Osteoblast (primary cell): ENCODE results near the gene PLXNA4. TPM values are rescaled to one million over a fixed set of nuclear protein-coding genes. Genes with fewer than 3 reads are reported as not detected.

ENCODE experiments used
- DNase-seq: peaks from one replicate; pipeline ENCODE4 v3.0.0; 2011; ENCODE audit warnings: low spot score, mixed read lengths; ENCODE audit not compliant: insufficient read length; ENCODE audit errors: missing footprints
- H2AFZ ChIP-seq: 2 replicates; pipeline ENCODE4 v1.6.0; 2011; ENCODE audit warnings: mild to moderate bottlenecking, low read length
- H3K27ac ChIP-seq: 2 replicates; pipeline ENCODE4 v1.5.1; 2011; ENCODE audit warnings: mild to moderate bottlenecking, low read depth, low read length, moderate library complexity
- H3K27me3 ChIP-seq: 2 replicates; pipeline ENCODE4 v1.6.0; 2012; ENCODE audit warnings: mild to moderate bottlenecking, control low read depth, inconsistent platforms, low read length, moderate library complexity; ENCODE audit not compliant: insufficient read depth
- H3K36me3 ChIP-seq: 2 replicates; pipeline ENCODE4 v1.5.1; 2011; ENCODE audit warnings: mild to moderate bottlenecking, low read length, control low read depth, moderate library complexity; ENCODE audit not compliant: insufficient read depth
- H3K4me1 ChIP-seq: 2 replicates; pipeline ENCODE4 v1.5.1; 2011; ENCODE audit warnings: mild to moderate bottlenecking, low read length, control low read depth, moderate library complexity; ENCODE audit not compliant: insufficient read depth
- H3K4me2 ChIP-seq: 2 replicates; pipeline ENCODE4 v1.6.0; 2011; ENCODE audit warnings: mild to moderate bottlenecking, low read length; ENCODE audit not compliant: insufficient read depth
- H3K4me3 ChIP-seq: fragments of 200-600 bp; sonication (generic); 3 replicates; pipeline ENCODE4 v1.5.1; 2012; ENCODE audit warnings: mild to moderate bottlenecking, low read length, inconsistent platforms; ENCODE audit not compliant: insufficient read depth
- H3K79me2 ChIP-seq: 2 replicates; pipeline ENCODE4 v1.6.0; 2012; ENCODE audit warnings: mild to moderate bottlenecking, low read length, control low read depth, inconsistent platforms; ENCODE audit not compliant: insufficient read depth
- H3K9me3 ChIP-seq: 2 replicates; pipeline ENCODE4 v1.5.1; 2011; ENCODE audit warnings: low read depth, low read length, control low read depth
- H4K20me1 ChIP-seq: 2 replicates; pipeline ENCODE4 v1.6.0; 2012; ENCODE audit warnings: mild to moderate bottlenecking, low read length, control low read depth; ENCODE audit not compliant: insufficient read depth
- CTCF ChIP-seq: IDR thresholded peaks from 2 replicates; pipeline ENCODE4 v1.5.1; 2011; ENCODE audit warnings: mild to moderate bottlenecking, low read depth, low read length, moderate library complexity; ENCODE audit errors: extremely low read depth
- total RNA-seq: library from RNA; depleted of rRNA; stranded (reverse); fragments of >200 nt; gene quantifications from 2 replicates; pipeline ENCODE4 v1.2.3, GENCODE V29; 2012

Gene PLXNA4
- total RNA-seq, 1 donor, result 4.3 TPM

GRCh38 chr7:132561763-132562162 is 14.5 kb downstream of the PLXNA4 start:
- Histone ChIP-seq H3K4me1 (no peaks in the 10 kb centered on the region), H3K4me2 (no peak overlapping the region), H3K36me3 (no peaks in the 10 kb centered on the region), H3K27ac (no peak overlapping the region), H3K79me2 (no peaks in the 10 kb centered on the region), H4K20me1 (no peaks in the 10 kb centered on the region), H3K9me3 (no peaks in the 10 kb centered on the region), H2AFZ (no peak overlapping the region), H3K4me3 (no peak overlapping the region), H3K27me3 (no peaks in the 10 kb centered on the region)
- TF ChIP-seq CTCF, result no peak
- DNase-seq, result no peak

- H2AFZ ChIP-seq, result no peak overlapping the region
- DNase-seq, result no peak
- H3K4me2 ChIP-seq, result no peak overlapping the region
- no peaks in the 10 kb centered on the region for H3K4me1 ChIP-seq
- H3K27me3 ChIP-seq, result no peaks in the 10 kb centered on the region
- TF ChIP-seq CTCF, result no peak
- no peaks in the 10 kb centered on the region for H3K79me2 ChIP-seq
- no peaks in the 10 kb centered on the region for H3K36me3 ChIP-seq
- no peak overlapping the region for H3K27ac ChIP-seq
- no peaks in the 10 kb centered on the region for H4K20me1 ChIP-seq
- H3K9me3 ChIP-seq, result no peaks in the 10 kb centered on the region
- H3K4me3 ChIP-seq, result no peak overlapping the region
Observed at GRCh38 chr7:132560825-132561529, 15.3 kb downstream of the PLXNA4 start.

DNA sequence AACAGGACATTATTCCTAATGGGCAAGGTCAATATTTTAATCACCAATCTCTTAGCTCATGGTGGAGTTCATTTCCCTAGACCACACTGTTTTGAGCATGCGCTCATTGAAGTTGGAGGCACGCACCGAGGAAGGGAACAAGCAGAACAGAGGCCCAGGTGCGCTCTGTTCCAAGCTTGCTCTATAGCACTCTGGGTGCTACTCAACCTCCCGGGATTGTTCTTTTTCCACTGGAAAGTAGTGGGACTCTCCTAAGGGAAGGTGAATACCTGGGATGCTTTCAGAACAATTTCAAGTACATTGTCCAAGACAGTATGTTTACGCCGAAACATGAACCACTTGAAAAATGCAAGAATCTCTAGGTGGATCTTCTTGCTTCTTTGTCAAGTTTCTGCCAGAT is 16.2 kb downstream of the PLXNA4 start:
- no peaks in the 10 kb centered on the region for H3K36me3 ChIP-seq
- H3K27me3 ChIP-seq, result no peaks in the 10 kb centered on the region
- no peak overlapping the region for H3K4me3 ChIP-seq
- H3K9me3 ChIP-seq, result no peaks in the 10 kb centered on the region
- no peak overlapping the region for H2AFZ ChIP-seq
- no peaks in the 10 kb centered on the region for H4K20me1 ChIP-seq
- H3K4me2 ChIP-seq, result no peak overlapping the region
- H3K4me1 ChIP-seq, result no peaks in the 10 kb centered on the region
- DNase-seq, result no peak
- H3K27ac ChIP-seq, result no peak overlapping the region
- no peaks in the 10 kb centered on the region for H3K79me2 ChIP-seq
- TF ChIP-seq CTCF, result no peak

- Histone ChIP-seq H3K79me2 (no peaks in the 10 kb centered on the region), H2AFZ (no peak overlapping the region), H3K4me2 (no peak overlapping the region), H3K36me3 (no peaks in the 10 kb centered on the region), H3K9me3 (no peaks in the 10 kb centered on the region), H3K27ac (no peak overlapping the region), H3K27me3 (no peaks in the 10 kb centered on the region), H3K4me1 (no peaks in the 10 kb centered on the region), H4K20me1 (no peaks in the 10 kb centered on the region), H3K4me3 (no peak overlapping the region)
- TF ChIP-seq CTCF, result no peak
- no peak for DNase-seq
Observed at GRCh38 chr7:132558815-132559214, 17.5 kb downstream of the PLXNA4 start.
